CD4-positive, alpha-beta T cell treated with Interleukin-1 beta for 1 hour (primary cell): ENCODE data around the gene NTM.
"Not testable (repeated sequence)": the region's sequence is repeated elsewhere in the genome, so short reads cannot be mapped to it uniquely, and the experiment has no call there.

Experiments used
- DNase-seq, 2 donors: peaks; one replicate each; pipeline ENCODE4 v3.0.0-alpha.2; 2020 to 2022

NTM gene

GRCh38 chr11:131423688-131424087 lies 53.3 kb downstream of the NTM start:
- DNase-seq, result no peak

- not testable (repeated sequence) for DNase-seq
These were observed 54.0 kb downstream of the NTM start for GRCh38 chr11:131424257-131424876.

DNA sequence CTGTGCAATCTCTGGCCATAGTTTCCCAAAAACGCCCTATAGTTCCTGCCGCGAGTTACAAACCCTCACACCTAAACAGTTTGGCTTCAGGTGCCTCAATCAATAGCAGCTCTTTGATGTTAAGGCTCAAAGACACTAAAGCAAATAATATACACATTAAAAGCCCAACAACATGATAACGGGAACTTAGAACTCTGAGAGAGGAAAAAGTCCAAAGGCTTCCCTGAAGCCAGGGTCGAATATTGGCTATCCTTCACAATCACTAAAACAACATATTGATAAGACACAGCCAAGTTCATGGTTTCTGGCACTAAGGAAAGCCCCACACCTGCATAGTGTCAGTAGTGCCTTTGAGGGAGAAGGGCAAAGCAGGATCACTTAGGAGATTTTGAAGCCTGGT lies 54.9 kb downstream of the NTM start:
- DNase-seq, result no peak

- DNase-seq, result no peak
These were observed 58.4 kb downstream of the NTM start for GRCh38 chr11:131428853-131429252.

DNA sequence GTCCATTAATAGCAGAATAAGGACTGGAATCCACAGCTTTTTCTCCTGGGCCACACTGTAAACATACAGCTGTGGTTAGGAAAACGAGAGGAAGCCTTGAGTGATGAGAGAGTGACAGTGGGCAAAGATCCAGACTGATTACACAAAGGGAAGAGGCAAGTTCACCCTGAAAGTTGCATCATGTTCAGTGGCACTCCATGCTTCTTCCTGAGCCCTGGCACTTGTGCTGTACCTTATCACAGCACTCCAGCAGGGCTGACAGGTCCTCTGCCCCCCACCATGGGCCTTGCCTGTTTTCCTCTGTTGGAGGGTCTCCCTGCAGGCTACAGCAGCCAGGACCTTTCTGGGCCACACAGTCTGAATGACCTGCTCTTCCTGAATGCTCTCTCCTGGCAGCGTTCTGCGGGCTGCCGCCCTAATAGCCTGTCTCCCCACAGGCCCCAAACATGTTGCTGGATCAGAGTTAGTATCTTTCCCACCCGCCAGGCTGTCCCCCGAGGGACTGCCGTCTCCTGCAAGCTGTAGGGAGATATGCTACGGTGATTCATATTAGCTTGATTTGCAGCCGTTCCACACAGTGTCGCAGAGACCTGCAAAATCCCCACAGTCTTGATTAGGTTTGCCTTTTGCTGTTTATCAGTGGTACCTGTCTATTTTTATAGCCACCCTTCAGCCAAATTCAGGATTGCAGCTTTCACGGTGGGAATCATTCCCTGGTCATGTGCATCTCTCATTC lies 60.2 kb downstream of the NTM start:
- no peak for DNase-seq

DNA sequence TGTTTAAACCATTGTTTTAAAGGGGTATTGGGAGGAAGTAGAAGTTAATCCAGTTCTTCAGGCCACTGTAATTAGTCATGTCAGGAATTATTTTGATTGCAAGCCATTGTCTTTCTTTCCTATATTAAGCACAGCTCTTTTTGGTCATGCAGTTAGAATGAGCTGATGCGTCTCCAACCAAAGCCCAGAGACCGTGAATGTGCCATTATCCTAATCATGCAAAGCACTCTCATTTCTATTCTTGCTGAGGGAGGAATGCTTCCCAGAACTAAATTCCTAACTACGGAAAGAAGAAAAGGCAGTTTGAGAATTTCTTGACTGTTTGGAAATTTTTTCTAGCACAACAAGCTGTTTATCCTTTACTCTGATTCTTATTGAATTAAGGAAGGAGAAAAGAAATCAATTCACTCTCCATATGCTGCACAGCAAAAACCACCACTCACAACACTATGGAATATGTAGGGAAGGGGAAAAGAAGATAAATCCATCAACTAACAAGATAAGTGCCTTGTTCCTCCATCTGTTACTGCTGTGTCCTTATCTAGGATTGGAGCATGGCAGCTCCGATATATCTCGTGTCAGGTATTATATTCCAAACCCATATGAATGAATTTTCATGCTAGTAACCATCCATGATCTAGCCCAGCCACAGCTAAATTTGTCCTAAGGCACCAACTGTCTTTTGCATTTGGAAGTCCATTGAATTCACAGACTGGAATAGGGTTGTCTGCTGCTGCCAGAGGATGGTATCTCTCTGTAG lies 70.8 kb downstream of the NTM start:
- DNase-seq, result no peak

DNA sequence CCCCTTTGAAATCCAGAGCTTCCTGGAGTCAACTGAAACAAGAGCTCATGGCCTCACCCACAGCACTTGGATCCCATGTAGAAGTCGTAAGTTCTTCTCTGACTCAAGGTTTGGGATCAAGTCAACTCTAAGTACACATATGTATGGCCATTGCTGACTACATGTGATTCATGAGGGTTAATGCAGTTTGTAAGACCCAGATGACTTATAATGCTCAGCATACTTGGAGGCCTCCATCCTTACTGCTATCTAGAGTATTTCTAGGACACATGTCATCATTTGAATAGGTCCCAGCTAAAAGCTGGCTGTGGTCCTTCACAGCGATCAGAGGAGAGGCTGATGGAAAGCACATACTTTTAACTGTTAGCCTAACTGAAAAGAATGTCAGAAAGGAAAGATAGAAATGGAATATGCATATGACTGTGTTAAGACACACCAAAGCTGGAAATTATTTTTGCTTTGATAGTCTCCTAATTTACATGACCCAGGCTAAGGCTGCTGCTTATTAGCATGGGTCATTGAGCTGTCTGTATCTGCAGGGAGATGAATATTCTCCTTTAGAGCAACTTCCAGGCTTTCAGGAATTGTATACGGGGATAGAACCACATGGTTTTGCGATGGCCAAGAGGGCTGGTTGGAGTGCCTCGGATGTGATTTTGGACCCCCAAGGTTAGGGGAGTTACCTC lies 76.3 kb downstream of the NTM start:
- no peak for DNase-seq

- DNase-seq, result no peak
These were observed 76.9 kb downstream of the NTM start for GRCh38 chr11:131447277-131447815.

- no peak for DNase-seq
These were observed 77.5 kb downstream of the NTM start for GRCh38 chr11:131447898-131448297.

DNA sequence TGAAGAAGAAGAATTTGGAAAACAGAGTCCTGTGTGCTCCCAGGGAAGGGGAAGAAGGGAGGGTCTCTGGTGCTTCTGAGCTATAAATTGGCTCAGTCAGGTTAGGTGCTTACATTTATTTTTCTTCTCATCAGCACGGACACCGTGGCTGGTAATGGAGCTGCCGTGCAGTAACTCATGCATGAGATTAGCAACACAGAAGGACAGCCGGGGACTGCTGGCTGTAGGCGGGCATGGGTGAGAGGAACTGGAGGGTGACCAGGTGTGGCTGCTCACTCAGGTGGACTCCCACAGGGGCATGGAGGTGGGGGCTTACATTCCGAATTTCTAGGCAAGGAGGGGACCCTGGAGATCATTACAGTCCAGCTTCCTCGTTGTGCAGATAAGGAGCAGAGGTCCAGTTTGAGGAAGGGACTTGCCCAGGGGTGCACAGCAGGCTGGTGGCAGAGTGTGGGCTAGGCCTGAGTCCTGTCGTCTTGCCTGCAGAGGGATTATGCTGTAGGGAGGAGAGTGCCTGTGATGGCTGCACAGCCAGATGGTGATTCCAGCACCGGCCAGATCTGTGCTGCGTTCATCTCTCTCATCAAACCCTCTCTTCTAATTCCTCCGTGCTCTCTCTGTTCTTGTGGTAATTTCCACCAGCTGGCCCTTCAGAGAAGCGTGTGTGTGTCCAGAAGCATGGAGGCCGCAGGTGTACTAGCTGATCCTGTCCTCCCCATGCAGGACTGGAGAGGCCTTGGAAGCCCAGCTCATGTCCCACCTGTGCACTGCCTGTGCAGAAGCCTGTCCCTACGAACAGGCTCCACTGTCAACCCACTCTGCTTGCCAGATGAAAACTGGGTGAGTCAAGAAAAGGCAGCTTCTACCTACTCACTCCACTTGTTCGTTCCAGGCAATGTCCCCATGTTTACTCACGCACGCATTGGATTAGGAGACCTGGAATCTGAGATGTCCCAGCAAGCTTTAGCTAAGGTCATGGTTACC lies 78.9 kb downstream of the NTM start:
- DNase-seq, result no peak

GRCh38 chr11:131454490-131454889 lies 84.1 kb downstream of the NTM start:
- DNase-seq, result no peak

DNA sequence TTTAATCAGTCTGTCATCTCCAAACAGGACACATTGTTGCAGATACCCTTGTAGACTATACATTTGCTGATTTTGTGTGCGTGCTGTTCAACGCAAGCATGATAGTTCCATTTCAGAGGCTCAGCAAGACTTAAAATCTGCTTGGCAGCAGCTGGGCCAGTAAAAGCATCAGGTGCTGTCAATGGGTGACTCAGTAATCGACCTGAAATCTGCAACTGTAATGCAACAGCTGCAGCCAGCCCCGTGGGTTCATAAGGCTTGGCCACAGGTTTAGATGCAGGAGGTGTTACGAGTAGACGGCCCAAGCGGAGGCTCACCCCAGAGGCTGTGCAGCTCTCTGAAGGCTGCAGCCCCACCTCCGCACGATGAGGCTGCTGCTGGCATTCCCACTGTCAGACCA lies 84.6 kb downstream of the NTM start:
- DNase-seq, result no peak

GRCh38 chr11:131455843-131456704 lies 85.7 kb downstream of the NTM start:
- DNase-seq, result no peak

GRCh38 chr11:131457163-131457562 lies 86.7 kb downstream of the NTM start:
- no peak for DNase-seq

- DNase-seq, result no peak
These were observed 88.0 kb downstream of the NTM start for GRCh38 chr11:131458421-131458820.

GRCh38 chr11:131460931-131461330 lies 90.5 kb downstream of the NTM start:
- DNase-seq, result no peak

GRCh38 chr11:131462622-131463021 lies 92.2 kb downstream of the NTM start:
- no peak for DNase-seq

- DNase-seq, result no peak
These were observed 92.7 kb downstream of the NTM start for GRCh38 chr11:131463162-131463561.

DNA sequence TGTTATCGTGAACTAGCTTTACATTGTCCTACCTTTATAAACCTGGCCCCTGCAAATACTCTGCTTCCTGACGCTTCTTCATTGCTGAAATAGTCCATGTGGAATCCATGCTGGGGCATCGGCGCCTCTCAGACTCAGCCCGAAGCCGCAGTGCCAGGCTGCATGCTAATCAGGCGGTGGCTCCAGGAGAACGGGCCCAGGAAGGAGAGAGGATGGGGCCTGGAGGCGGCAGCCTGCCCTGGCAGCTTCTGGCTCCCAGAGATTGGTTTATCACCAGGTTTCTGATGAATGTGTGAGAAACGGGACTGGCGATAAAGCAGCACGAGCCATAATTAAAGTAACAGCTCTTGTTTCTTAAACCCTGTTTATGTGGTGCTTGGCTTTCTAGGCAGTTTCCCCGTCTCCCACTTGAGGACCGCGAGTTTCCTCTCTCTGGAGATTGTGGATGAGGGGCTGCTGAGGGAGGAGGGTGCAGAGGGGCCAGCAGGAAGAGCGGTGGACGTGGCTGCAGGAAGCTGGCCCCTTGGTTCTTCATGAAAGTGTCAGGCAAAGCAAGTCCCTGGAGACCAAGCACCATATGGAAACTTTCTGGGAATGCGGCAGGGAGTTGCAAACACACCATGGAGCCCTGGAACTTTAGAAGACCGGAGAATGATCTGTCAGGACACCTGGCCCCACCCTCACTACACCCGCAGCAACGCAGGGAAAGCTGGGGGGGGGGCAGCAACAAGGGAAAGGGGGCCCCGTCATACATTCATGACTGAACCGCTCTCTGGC lies 93.4 kb downstream of the NTM start:
- no peak for DNase-seq

- DNase-seq, result no peak
These were observed 94.0 kb downstream of the NTM start for GRCh38 chr11:131464461-131464860.
